NCI-H526 treated with DMSO at 0.1 percent for 48 hours (cell line): ENCODE results near the gene B4GALT5.

Experiments used
- DNase-seq: peaks from one replicate; lab custom pipeline; 2025; lab: John Stamatoyannopoulos, UW

Gene B4GALT5

GRCh38 chr20:49657118-49657901, 56.4 kb downstream of the B4GALT5 start:
- DNase-seq, result no peak

GRCh38 chr20:49656304-49656703, 57.4 kb downstream of the B4GALT5 start:
- DNase-seq, result no peak

GRCh38 chr20:49653925-49654434, 59.7 kb downstream of the B4GALT5 start:
- no peak for DNase-seq

- DNase-seq, result no peak
Observed at GRCh38 chr20:49649672-49650071, 64.0 kb downstream of the B4GALT5 start.

- DNase-seq, result no peak
Observed at GRCh38 chr20:49647550-49647949, 66.1 kb downstream of the B4GALT5 start.

GRCh38 chr20:49646528-49646927, 67.2 kb downstream of the B4GALT5 start:
- no peak for DNase-seq

GRCh38 chr20:49646126-49646525, 67.6 kb downstream of the B4GALT5 start:
- no peak for DNase-seq

GRCh38 chr20:49644980-49645565, 68.6 kb downstream of the B4GALT5 start:
- DNase-seq, result no peak

GRCh38 chr20:49642816-49643215, 70.9 kb downstream of the B4GALT5 start:
- DNase-seq, result no peak

GRCh38 chr20:49641683-49642656, 71.7 kb downstream of the B4GALT5 start:
- DNase-seq, result peak; percentile 83

- no peak for DNase-seq
Observed at GRCh38 chr20:49637046-49637637, 76.5 kb downstream of the B4GALT5 start.

- no peak for DNase-seq
Observed at GRCh38 chr20:49636447-49636846, 77.2 kb downstream of the B4GALT5 start.

GRCh38 chr20:49635866-49636265, 77.8 kb downstream of the B4GALT5 start:
- no peak for DNase-seq

GRCh38 chr20:49635166-49635565, 78.5 kb downstream of the B4GALT5 start:
- no peak for DNase-seq

GRCh38 chr20:49634116-49634515, 79.6 kb downstream of the B4GALT5 start:
- no peak for DNase-seq

- DNase-seq, result no peak
Observed at GRCh38 chr20:49633643-49634042, 80.0 kb downstream of the B4GALT5 start.

- DNase-seq, result no peak
Observed at GRCh38 chr20:49633023-49633422, 80.7 kb downstream of the B4GALT5 start.

- no peak for DNase-seq
Observed at GRCh38 chr20:49631856-49632418, 81.7 kb downstream of the B4GALT5 start.

GRCh38 chr20:49631061-49631716, 82.5 kb downstream of the B4GALT5 start:
- no peak for DNase-seq

- DNase-seq, result no peak
Observed at GRCh38 chr20:49630396-49630951, 83.2 kb downstream of the B4GALT5 start.

- no peak for DNase-seq
Observed at GRCh38 chr20:49629606-49630005, 84.1 kb downstream of the B4GALT5 start.
